SK-N-MC (cell line): ENCODE data around the gene ANKRD36C.
"Not testable (repeated sequence)": the region's sequence is repeated elsewhere in the genome, so short reads cannot be mapped to it uniquely, and the experiment has no call there.

Experiments
- EZH2 ChIP-seq: fragments of 200-600 bp; sonication (generic); IDR thresholded peaks from one replicate; pipeline ENCODE4 v1.6.1; 2017; ENCODE audit warnings: antibody characterized with exemption
- FOXP2 ChIP-seq: optimal IDR thresholded peaks from 2 replicates; pipeline ENCODE3; 2011; ENCODE audit warnings: mild to moderate bottlenecking, moderate library complexity; ENCODE audit not compliant: insufficient read depth; ENCODE audit errors: extremely low read length, control extremely low read depth
- POLR2AphosphoS5 ChIP-seq: IDR thresholded peaks from 2 replicates; pipeline ENCODE4 v1.6.1; 2012; ENCODE audit warnings: mild to moderate bottlenecking, low read depth, low read length, borderline replicate concordance

- TF ChIP-seq EZH2, POLR2AphosphoS5, FOXP2: not testable (repeated sequence)
Measured at GRCh38 chr2:95867047-95867677, 124.5 kb downstream of the ANKRD36C start.
